ENCODE measurements around the gene NPY1R. TPM values are rescaled to one million over a fixed set of nuclear protein-coding genes. Genes with fewer than 3 reads are reported as not detected.

The NPY1R gene
- polyA plus RNA-seq, 1 donor (not counting 4 experiments of a cell fraction or from before 2014, with no cell fraction given) = 0.13 TPM

GRCh38 chr4:163330916-163331628, 1.3 kb downstream of the NPY1R start:
- H3K27me3 ChIP-seq (ENCODE audit: control insufficient read depth, extremely low read depth, insufficient read depth, low read length) = peaks cover 20% of the 10 kb centered on the region
- H3K9ac ChIP-seq (ENCODE audit: control insufficient read depth, extremely low read depth, insufficient read depth, low read length) = no peak overlapping the region
- H3K9me1 ChIP-seq (ENCODE audit: control insufficient read depth, extremely low read depth, insufficient read depth, low read length) = no peaks in the 10 kb centered on the region
- H3K9me3 ChIP-seq (ENCODE audit: control insufficient read depth, low read depth, low read length) = no peaks in the 10 kb centered on the region
- TF ChIP-seq CTCF (optimal IDR thresholded peaks at IDR 0.05 in 1 of 3, IDR thresholded peaks at IDR 0.05 in 1 of 3, conservative IDR thresholded peaks at IDR 0.05 in 1 of 3; ENCODE audit: extremely low read depth in 1 of 3, insufficient read depth in 2 of 3, low read length in 3 of 3) = no peak
- peak; percentile 36 for TF ChIP-seq EZH2 (IDR thresholded peaks at IDR 0.05; ENCODE audit: low read length)
- FAIRE-seq (no peak), DNase-seq (ENCODE audit: low read depth, low spot score) (no peak)
- dilution Hi-C loops (cut with MboI; ENCODE audit: extremely low pct_ligation_motif_present, low sequenced_read_pairs) = no loop called here
- H3K4me3 ChIP-seq (ENCODE audit: control insufficient read depth in 2 of 3, extremely low read depth in 1 of 3, insufficient read depth in 2 of 3, low read depth in 1 of 3, low read length in 3 of 3) = peak overlapping the region in 1 of 3 experiments; percentile 80
- H3K4me1 ChIP-seq (ENCODE audit: control insufficient read depth, extremely low read depth, insufficient read depth, low read length) = peaks cover 18% of the 10 kb centered on the region
- H3K36me3 ChIP-seq (ENCODE audit: control insufficient read depth in 2 of 2, extremely low read depth in 1 of 2, insufficient read depth in 2 of 2, low read length in 2 of 2) = no peaks in the 10 kb centered on the region
- H3K4me2 ChIP-seq (ENCODE audit: control insufficient read depth, extremely low read depth, insufficient read depth, low read depth, low read length) = peak overlapping the region; percentile 99
- no peaks in the 10 kb centered on the region for H4K20me1 ChIP-seq (ENCODE audit: control insufficient read depth, extremely low read depth, insufficient read depth, low read length)
- no peak overlapping the region for H3K27ac ChIP-seq (ENCODE audit: control insufficient read depth, insufficient read depth, low read length)
- H3K79me2 ChIP-seq (ENCODE audit: control insufficient read depth, insufficient read depth, low read length) = no peaks in the 10 kb centered on the region
- H2AFZ ChIP-seq (ENCODE audit: control insufficient read depth, low read length) = peak overlapping the region; percentile 37

- no peaks in the 10 kb centered on the region for H3K79me2 ChIP-seq (ENCODE audit: control insufficient read depth, insufficient read depth, low read length)
- no peak for TF ChIP-seq CTCF (optimal IDR thresholded peaks at IDR 0.05 in 1 of 3, IDR thresholded peaks at IDR 0.05 in 1 of 3, conservative IDR thresholded peaks at IDR 0.05 in 1 of 3; ENCODE audit: extremely low read depth in 1 of 3, insufficient read depth in 2 of 3, low read length in 3 of 3)
- no peak for TF ChIP-seq EZH2 (IDR thresholded peaks at IDR 0.05; ENCODE audit: low read length)
- no peaks in the 10 kb centered on the region for H4K20me1 ChIP-seq (ENCODE audit: control insufficient read depth, extremely low read depth, insufficient read depth, low read length)
- H3K27ac ChIP-seq (ENCODE audit: control insufficient read depth, insufficient read depth, low read length) = no peak overlapping the region
- no peak overlapping the region for H3K9ac ChIP-seq (ENCODE audit: control insufficient read depth, extremely low read depth, insufficient read depth, low read length)
- no peak for FAIRE-seq
- DNase-seq (ENCODE audit: low read depth, low spot score) = no peak
- no peaks in the 10 kb centered on the region for H3K4me1 ChIP-seq (ENCODE audit: control insufficient read depth, extremely low read depth, insufficient read depth, low read length)
- no peak overlapping the region for H3K4me3 ChIP-seq (ENCODE audit: control insufficient read depth in 2 of 3, extremely low read depth in 1 of 3, insufficient read depth in 2 of 3, low read depth in 1 of 3, low read length in 3 of 3)
- no peaks in the 10 kb centered on the region for H3K9me3 ChIP-seq (ENCODE audit: control insufficient read depth, low read depth, low read length)
- H3K27me3 ChIP-seq (ENCODE audit: control insufficient read depth, extremely low read depth, insufficient read depth, low read length) = no peaks in the 10 kb centered on the region
- H2AFZ ChIP-seq (ENCODE audit: control insufficient read depth, low read length) = no peak overlapping the region
- H3K36me3 ChIP-seq (ENCODE audit: control insufficient read depth in 2 of 2, extremely low read depth in 1 of 2, insufficient read depth in 2 of 2, low read length in 2 of 2) = no peaks in the 10 kb centered on the region
- no peaks in the 10 kb centered on the region for H3K9me1 ChIP-seq (ENCODE audit: control insufficient read depth, extremely low read depth, insufficient read depth, low read length)
- no peak overlapping the region for H3K4me2 ChIP-seq (ENCODE audit: control insufficient read depth, extremely low read depth, insufficient read depth, low read depth, low read length)
- dilution Hi-C loops (cut with MboI; ENCODE audit: extremely low pct_ligation_motif_present, low sequenced_read_pairs) = no loop called here
Measured at GRCh38 chr4:163317110-163317509, 15.3 kb downstream of the NPY1R start.

All from keratinocyte (primary cell).